Spleen (tissue), 11 donors: ENCODE measurements around the gene MUC3A. TPM values are rescaled to one million over a fixed set of nuclear protein-coding genes. Genes with fewer than 3 reads are reported as not detected.

Experiments used
- DNase-seq: peaks from one replicate; pipeline ENCODE4 v3.0.0-alpha.2; 2020
- H3K27ac ChIP-seq, 8 donors: fragments of 200-600 bp; sonication (generic) in 7 of 8; 1 replicate in 4 of 8; 2 replicates in 4 of 8; pipeline versions ENCODE4 v1.5.0 to v1.8.0; 2016 to 2021; ENCODE audit warnings: inconsistent platforms in 4 of 8, mild to moderate bottlenecking in 4 of 8, moderate library complexity in 1 of 8
- H3K27me3 ChIP-seq, 7 donors: fragments of 200-600 bp; sonication (generic) in 6 of 7; replicated peaks in 1 of 7; 1 replicate in 4 of 7; 2 replicates in 3 of 7; pipeline versions ENCODE4 v1.5.0 to v1.8.0; 2016 to 2021; ENCODE audit warnings: inconsistent platforms in 3 of 7, mild to moderate bottlenecking in 1 of 7
- H3K36me3 ChIP-seq, 6 donors: fragments of 200-600 bp; sonication (generic) in 5 of 6; 1 replicate in 4 of 6; 2 replicates in 2 of 6; pipeline versions ENCODE4 v1.5.0 to v1.8.0; 2016 to 2021; ENCODE audit warnings: inconsistent platforms in 2 of 6
- H3K4me1 ChIP-seq, 6 donors: fragments of 200-600 bp; sonication (generic) in 5 of 6; 1 replicate in 3 of 6; 2 replicates in 3 of 6; pipeline versions ENCODE4 v1.5.0 to v1.8.0; 2016 to 2021; ENCODE audit warnings: inconsistent platforms in 3 of 6
- H3K4me3 ChIP-seq, 8 donors: fragments of 200-600 bp; sonication (generic) in 7 of 8; 1 replicate in 4 of 8; 2 replicates in 4 of 8; pipeline versions ENCODE4 v1.5.0 to v1.8.0; 2016 to 2021; ENCODE audit warnings: inconsistent platforms in 4 of 8, mild to moderate bottlenecking in 4 of 8, moderate library complexity in 2 of 8
- H3K9me3 ChIP-seq, 8 donors: fragments of 200-600 bp; sonication (generic) in 7 of 8; 1 replicate in 4 of 8; 2 replicates in 4 of 8; pipeline versions ENCODE4 v1.5.0 to v1.8.0; 2016 to 2021; ENCODE audit warnings: inconsistent platforms in 4 of 8
- POLR2A ChIP-seq, 3 donors: fragments of 450-650 bp; IDR thresholded peaks; one replicate each; pipeline ENCODE4 v1.5.1; 2017; ENCODE audit warnings: antibody characterized with exemption in 3 of 3, mild to moderate bottlenecking in 1 of 3
- POLR2AphosphoS5 ChIP-seq, 3 donors: sonication (generic); formaldehyde crosslinking; IDR thresholded peaks; one replicate each; pipeline ENCODE4 v1.5.1; 2017; ENCODE audit warnings: antibody characterized with exemption in 3 of 3
- WGBS, 5 donors: extraction: QIAGEN DNeasy Blood & Tissue Kit in 3 of 5; methylation state at CpG; one replicate each; pipeline versions ENCODE4 v1.1.5 to v1.1.7; 2013 to 2018; 5-methylcytosine and 5-hydroxymethylcytosine counted together
- intact Hi-C: fragments of 100-400 bp; cut with DNase I; formaldehyde crosslinking; loops from one replicate; pipeline ENCODE4 v1.15.0; 2023; ENCODE audit warnings: low total_unique reads
- polyA plus RNA-seq, 3 donors: library from polyadenylated mRNA; stranded (reverse); fragments of 200-250 nt; gene quantifications; one replicate each; pipeline ENCODE4 v1.2.1, GENCODE V29; 2013
- total RNA-seq, 7 donors: library from RNA; depleted of rRNA in 3 of 7; stranded (reverse); fragments of >200 nt in 3 of 7; fragmentation: NEBNext Ultra II Directional in 4 of 7; extraction: Animal tissue kit (Norgen Biotek cat#: 25700) in 4 of 7; gene quantifications; one replicate each; pipeline versions ENCODE4 v1.1.0 to v1.2.1, GENCODE V29; 2016 to 2021
- TF ChIP-seq, protein P1 (sequence below), 11 experiments: fragments of 200-600 bp in 7 of 11; fragments of 450-650 bp in 4 of 11; sonication (generic) in 4 of 11; IDR thresholded peaks in 8 of 11; conservative IDR thresholded peaks in 3 of 11; 1 replicate in 7 of 11; 2 replicates in 4 of 11; pipeline versions ENCODE4 v1.4.0 to v1.8.0; 2016 to 2021; ENCODE audit warnings: antibody characterized with exemption in 11 of 11, inconsistent platforms in 4 of 11, mild to moderate bottlenecking in 1 of 11
- donor health status: healthy with polysubstance abuse.
- donor health status: DM: no; HTN: no; CAD: no; lungs with moderate emphysema.
- donor health status: DM: no; HTN: no; CAD: no.
- donor health status: Bipolar disorder and iron deficiency.
- donor health status: healthy.
- donor health status: DM: no; HTN: no; CAD: no.
- donor health status: DM: yes; HTN: yes; CAD: no.

MUC3A gene
- total and polyA plus RNA-seq, 10 donors = 0.07 to 0.73 (median 0.28) TPM

DNA sequence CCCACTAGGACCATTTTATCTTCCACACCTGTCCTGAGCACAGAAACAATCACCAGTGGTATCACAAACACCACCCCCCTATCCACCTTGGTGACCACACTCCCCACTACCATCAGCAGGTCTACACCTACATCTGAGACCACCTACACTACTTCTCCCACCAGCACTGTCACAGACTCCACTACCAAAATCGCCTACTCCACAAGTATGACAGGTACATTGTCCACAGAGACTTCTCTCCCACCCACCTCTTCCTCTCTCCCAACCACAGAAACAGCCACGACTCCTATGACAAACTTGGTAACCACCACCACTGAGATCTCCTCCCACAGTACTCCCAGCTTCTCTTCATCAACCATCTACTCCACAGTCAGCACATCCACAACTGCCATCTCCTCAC is 3.3 kb downstream of the MUC3A start:
- WGBS, 5 donors = 29 to 48% (median 43%) methylated on average over 2 of the region's 2 CpGs
- peaks cover 0 to 86% (median 23%) of the 10 kb centered on the region in 7 donors for H3K27me3 ChIP-seq
- H3K36me3 ChIP-seq = no peaks in the 10 kb centered on the region
- intact Hi-C loops = no loop called here
- H3K4me3 ChIP-seq = no peak overlapping the region
- H3K9me3 ChIP-seq = no peaks in the 10 kb centered on the region
- H3K4me1 ChIP-seq = peaks cover 0 to 9% (median 0%) of the 10 kb centered on the region in 6 donors
- TF ChIP-seq, protein P1, sequence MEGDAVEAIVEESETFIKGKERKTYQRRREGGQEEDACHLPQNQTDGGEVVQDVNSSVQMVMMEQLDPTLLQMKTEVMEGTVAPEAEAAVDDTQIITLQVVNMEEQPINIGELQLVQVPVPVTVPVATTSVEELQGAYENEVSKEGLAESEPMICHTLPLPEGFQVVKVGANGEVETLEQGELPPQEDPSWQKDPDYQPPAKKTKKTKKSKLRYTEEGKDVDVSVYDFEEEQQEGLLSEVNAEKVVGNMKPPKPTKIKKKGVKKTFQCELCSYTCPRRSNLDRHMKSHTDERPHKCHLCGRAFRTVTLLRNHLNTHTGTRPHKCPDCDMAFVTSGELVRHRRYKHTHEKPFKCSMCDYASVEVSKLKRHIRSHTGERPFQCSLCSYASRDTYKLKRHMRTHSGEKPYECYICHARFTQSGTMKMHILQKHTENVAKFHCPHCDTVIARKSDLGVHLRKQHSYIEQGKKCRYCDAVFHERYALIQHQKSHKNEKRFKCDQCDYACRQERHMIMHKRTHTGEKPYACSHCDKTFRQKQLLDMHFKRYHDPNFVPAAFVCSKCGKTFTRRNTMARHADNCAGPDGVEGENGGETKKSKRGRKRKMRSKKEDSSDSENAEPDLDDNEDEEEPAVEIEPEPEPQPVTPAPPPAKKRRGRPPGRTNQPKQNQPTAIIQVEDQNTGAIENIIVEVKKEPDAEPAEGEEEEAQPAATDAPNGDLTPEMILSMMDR (IDR thresholded peaks at IDR 0.05 in 8 of 11, conservative IDR thresholded peaks at IDR 0.05 in 3 of 11) = no peak
- TF ChIP-seq POLR2A (IDR thresholded peaks at IDR 0.05) (no peak), POLR2AphosphoS5 (IDR thresholded peaks at IDR 0.05) (no peak)
- DNase-seq = peak; percentile 12
- no peak overlapping the region for H3K27ac ChIP-seq

DNA sequence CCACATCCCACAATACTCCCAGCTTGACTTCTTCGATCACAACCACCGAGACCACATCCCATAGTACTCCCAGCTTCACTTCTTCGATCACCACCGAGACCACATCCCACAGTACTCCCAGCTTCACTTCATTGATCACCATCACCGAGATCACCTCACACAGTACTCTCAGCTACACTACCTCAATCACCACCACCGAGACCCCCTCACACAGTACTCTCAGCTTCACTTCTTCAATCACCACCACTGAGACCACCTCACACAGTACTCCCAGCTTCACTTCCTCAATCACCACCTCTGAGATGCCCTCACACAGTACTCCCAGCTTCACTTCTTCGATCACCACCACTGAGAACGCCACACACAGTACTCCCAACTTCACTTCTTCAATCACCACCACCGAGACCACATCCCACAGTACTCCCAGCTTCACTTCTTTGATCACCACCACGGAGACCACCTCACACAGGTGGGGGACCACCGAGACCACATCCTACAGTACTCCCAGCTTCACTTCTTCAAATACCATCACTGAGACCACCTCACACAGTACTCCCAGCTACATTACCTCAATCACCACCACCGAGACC is 8.6 kb downstream of the MUC3A start:
- Histone ChIP-seq H3K9me3 (no peaks in the 10 kb centered on the region), H3K4me1 (no peaks in the 10 kb centered on the region), H3K27me3 (peaks cover 0 to 75% (median 13%) of the 10 kb centered on the region in 7 donors), H3K36me3 (no peaks in the 10 kb centered on the region), H3K4me3 (no peak overlapping the region), H3K27ac (no peak overlapping the region)
- intact Hi-C loops = no loop called here
- 57 to 66% (median 63%) methylated on average over 12 of the region's 12 CpGs for WGBS, 5 donors
- DNase-seq = no peak
- TF ChIP-seq POLR2AphosphoS5 (IDR thresholded peaks at IDR 0.05) (no peak), POLR2A (IDR thresholded peaks at IDR 0.05) (no peak)
- TF ChIP-seq, protein P1 (IDR thresholded peaks at IDR 0.05 in 8 of 11, conservative IDR thresholded peaks at IDR 0.05 in 3 of 11) = no peak

DNA sequence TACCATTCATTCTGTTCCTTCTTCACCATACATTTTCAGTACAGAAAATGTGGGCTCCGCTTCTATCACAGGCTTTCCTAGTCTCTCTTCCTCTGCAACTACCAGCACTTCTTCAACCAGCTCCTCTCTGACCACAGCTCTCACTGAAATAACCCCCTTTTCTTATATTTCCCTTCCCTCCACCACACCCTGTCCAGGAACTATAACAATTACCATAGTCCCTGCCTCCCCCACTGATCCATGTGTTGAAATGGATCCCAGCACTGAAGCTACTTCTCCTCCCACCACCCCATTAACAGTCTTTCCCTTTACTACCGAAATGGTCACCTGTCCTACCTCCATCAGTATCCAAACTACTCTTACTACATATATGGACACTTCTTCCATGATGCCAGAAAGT is 10.6 kb downstream of the MUC3A start:
- Histone ChIP-seq H3K9me3 (no peaks in the 10 kb centered on the region), H3K4me3 (no peak overlapping the region), H3K36me3 (no peaks in the 10 kb centered on the region), H3K27ac (no peak overlapping the region), H3K27me3 (peaks cover 5 to 77% (median 31%) of the 10 kb centered on the region in 7 donors), H3K4me1 (no peaks in the 10 kb centered on the region)
- intact Hi-C loops = no loop called here
- DNase-seq = no peak
- TF ChIP-seq, protein P1 (IDR thresholded peaks at IDR 0.05 in 8 of 11, conservative IDR thresholded peaks at IDR 0.05 in 3 of 11) = no peak
- TF ChIP-seq POLR2A (IDR thresholded peaks at IDR 0.05) = no peak
- no peak for TF ChIP-seq POLR2AphosphoS5 (IDR thresholded peaks at IDR 0.05)
- 63 to 75% (median 70%) methylated on average over 2 of the region's 2 CpGs for WGBS, 5 donors

DNA sequence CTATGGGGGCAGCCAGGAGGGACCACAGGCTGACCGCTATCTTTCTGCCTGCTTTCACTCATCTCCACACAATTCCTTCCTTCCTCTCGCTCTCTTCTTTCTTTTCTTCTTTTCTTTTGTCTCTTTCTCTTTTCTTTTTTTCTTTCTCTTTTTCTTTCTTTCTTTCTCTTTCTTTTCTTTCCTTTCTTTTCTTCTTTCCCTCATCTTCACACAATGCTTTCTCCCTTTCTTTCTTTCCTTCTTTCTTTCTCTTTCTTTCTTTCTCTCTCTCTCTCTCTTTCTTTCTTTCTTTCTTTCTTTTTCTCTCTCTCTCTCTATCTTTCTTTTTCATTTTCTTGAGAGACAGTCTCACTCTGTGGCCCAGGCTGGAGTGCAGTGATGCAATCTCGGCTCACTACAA is 13.2 kb downstream of the MUC3A start:
- H3K27me3 ChIP-seq = peaks cover 19 to 84% (median 57%) of the 10 kb centered on the region in 7 donors
- 82 to 89% (median 86%) methylated on average over 3 of the region's 3 CpGs for WGBS, 5 donors
- H3K4me1 ChIP-seq = peaks cover 14 to 24% (median 18%) of the 10 kb centered on the region in 6 donors
- H3K36me3 ChIP-seq = no peaks in the 10 kb centered on the region
- H3K27ac ChIP-seq = no peak overlapping the region
- intact Hi-C loops = no loop called here
- no peak overlapping the region for H3K4me3 ChIP-seq
- H3K9me3 ChIP-seq = no peaks in the 10 kb centered on the region
- no peak for DNase-seq
- TF ChIP-seq, protein P1 (IDR thresholded peaks at IDR 0.05 in 8 of 11, conservative IDR thresholded peaks at IDR 0.05 in 3 of 11) = no peak
- TF ChIP-seq POLR2A (IDR thresholded peaks at IDR 0.05) (no peak), POLR2AphosphoS5 (IDR thresholded peaks at IDR 0.05) (no peak)
